ENCODE results near the gene SLC30A1. TPM values are rescaled to one million over a fixed set of nuclear protein-coding genes. Genes with fewer than 3 reads are reported as not detected.

SLC30A1 gene
- total RNA-seq, 1 donor from 2014 or later, result 19.8 TPM

GRCh38 chr1:211601982-211602670, 23.2 kb upstream of the SLC30A1 start:
- no peak for TF ChIP-seq CTCF (IDR thresholded peaks at IDR 0.05; ENCODE audit: insufficient read depth, low read length, poor library complexity, severe bottlenecking)

GRCh38 chr1:211601159-211601558, 22.2 kb upstream of the SLC30A1 start:
- H3K36me3 ChIP-seq (ENCODE audit: control insufficient read depth, insufficient read depth, low read length), result no peaks in the 10 kb centered on the region
- DNase-seq (ENCODE audit: low read depth), result no peak
- no peak overlapping the region for H3K4me3 ChIP-seq (ENCODE audit: low read depth, low read length)
- no peak for TF ChIP-seq CTCF (IDR thresholded peaks at IDR 0.05; ENCODE audit: insufficient read depth, low read length, poor library complexity, severe bottlenecking)
- no peaks in the 10 kb centered on the region for H3K27me3 ChIP-seq (ENCODE audit: control insufficient read depth, insufficient read depth, low read length)

More at GRCh38 chr1:211601982-211602670, 23.2 kb upstream of the SLC30A1 start:
- no peaks in the 10 kb centered on the region for H3K36me3 ChIP-seq (ENCODE audit: control insufficient read depth, insufficient read depth, low read length)
- H3K27me3 ChIP-seq (ENCODE audit: control insufficient read depth, insufficient read depth, low read length), result no peaks in the 10 kb centered on the region
- DNase-seq (ENCODE audit: low read depth), result no peak
- no peak overlapping the region for H3K4me3 ChIP-seq (ENCODE audit: low read depth, low read length)

- no peak for DNase-seq (ENCODE audit: low read depth)
- Histone ChIP-seq H3K4me3 (ENCODE audit: low read depth, low read length) (no peak overlapping the region), H3K27me3 (ENCODE audit: control insufficient read depth, insufficient read depth, low read length) (no peaks in the 10 kb centered on the region), H3K36me3 (ENCODE audit: control insufficient read depth, insufficient read depth, low read length) (no peaks in the 10 kb centered on the region)
- TF ChIP-seq CTCF (IDR thresholded peaks at IDR 0.05; ENCODE audit: insufficient read depth, low read length, poor library complexity, severe bottlenecking), result no peak
Observed at GRCh38 chr1:211599250-211599649, 20.3 kb upstream of the SLC30A1 start.

- Histone ChIP-seq H3K4me3 (ENCODE audit: low read depth, low read length) (no peak overlapping the region), H3K27me3 (ENCODE audit: control insufficient read depth, insufficient read depth, low read length) (no peaks in the 10 kb centered on the region), H3K36me3 (ENCODE audit: control insufficient read depth, insufficient read depth, low read length) (no peaks in the 10 kb centered on the region)
- no peak for DNase-seq (ENCODE audit: low read depth)
- no peak for TF ChIP-seq CTCF (IDR thresholded peaks at IDR 0.05; ENCODE audit: insufficient read depth, low read length, poor library complexity, severe bottlenecking)
Observed at GRCh38 chr1:211598514-211598913, 19.6 kb upstream of the SLC30A1 start.

GRCh38 chr1:211596418-211597181, 17.6 kb upstream of the SLC30A1 start:
- no peak overlapping the region for H3K4me3 ChIP-seq (ENCODE audit: low read depth, low read length)
- H3K36me3 ChIP-seq (ENCODE audit: control insufficient read depth, insufficient read depth, low read length), result no peaks in the 10 kb centered on the region
- no peaks in the 10 kb centered on the region for H3K27me3 ChIP-seq (ENCODE audit: control insufficient read depth, insufficient read depth, low read length)
- TF ChIP-seq CTCF (IDR thresholded peaks at IDR 0.05; ENCODE audit: insufficient read depth, low read length, poor library complexity, severe bottlenecking), result no peak
- no peak for DNase-seq (ENCODE audit: low read depth)

Measured in kidney epithelial cell (primary cell).